Testis (tissue), 2 donors: Measurements from ENCODE around the gene TENM4.

ENCODE experiments used
- POLR2A ChIP-seq: fragments of 450-650 bp; IDR thresholded peaks from one replicate; pipeline ENCODE4 v1.6.1; 2017; ENCODE audit warnings: antibody characterized with exemption, mild to moderate bottlenecking, moderate library complexity
- TF ChIP-seq, protein P1 (sequence below), 3 experiments: fragments of 450-650 bp in 2 of 3; fragments of 200-600 bp in 1 of 3; sonication (generic) in 1 of 3; IDR thresholded peaks; one replicate each; pipeline ENCODE4 v1.5.1; 2016 to 2019; ENCODE audit warnings: antibody characterized with exemption in 3 of 3, mild to moderate bottlenecking in 2 of 3, moderate library complexity in 1 of 3

- TF ChIP-seq, protein P1, sequence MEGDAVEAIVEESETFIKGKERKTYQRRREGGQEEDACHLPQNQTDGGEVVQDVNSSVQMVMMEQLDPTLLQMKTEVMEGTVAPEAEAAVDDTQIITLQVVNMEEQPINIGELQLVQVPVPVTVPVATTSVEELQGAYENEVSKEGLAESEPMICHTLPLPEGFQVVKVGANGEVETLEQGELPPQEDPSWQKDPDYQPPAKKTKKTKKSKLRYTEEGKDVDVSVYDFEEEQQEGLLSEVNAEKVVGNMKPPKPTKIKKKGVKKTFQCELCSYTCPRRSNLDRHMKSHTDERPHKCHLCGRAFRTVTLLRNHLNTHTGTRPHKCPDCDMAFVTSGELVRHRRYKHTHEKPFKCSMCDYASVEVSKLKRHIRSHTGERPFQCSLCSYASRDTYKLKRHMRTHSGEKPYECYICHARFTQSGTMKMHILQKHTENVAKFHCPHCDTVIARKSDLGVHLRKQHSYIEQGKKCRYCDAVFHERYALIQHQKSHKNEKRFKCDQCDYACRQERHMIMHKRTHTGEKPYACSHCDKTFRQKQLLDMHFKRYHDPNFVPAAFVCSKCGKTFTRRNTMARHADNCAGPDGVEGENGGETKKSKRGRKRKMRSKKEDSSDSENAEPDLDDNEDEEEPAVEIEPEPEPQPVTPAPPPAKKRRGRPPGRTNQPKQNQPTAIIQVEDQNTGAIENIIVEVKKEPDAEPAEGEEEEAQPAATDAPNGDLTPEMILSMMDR (IDR thresholded peaks at IDR 0.05) = no peak
- no peak for TF ChIP-seq POLR2A
Observed at GRCh38 chr11:79128291-79128690, 312.5 kb downstream of the TENM4 start.
